ENCODE data around the gene EXD3. TPM values are rescaled to one million over a fixed set of nuclear protein-coding genes. Genes with fewer than 3 reads are reported as not detected.
A peak's percentile ranks its signal among the peaks of the same experiment; 100 is the strongest.

EXD3 gene
- total and polyA plus RNA-seq, 2 of the 13 experiments (the other 11 are each of a cell fraction or from before 2014, with no cell fraction given): 2.7 to 4.8 TPM

DNA sequence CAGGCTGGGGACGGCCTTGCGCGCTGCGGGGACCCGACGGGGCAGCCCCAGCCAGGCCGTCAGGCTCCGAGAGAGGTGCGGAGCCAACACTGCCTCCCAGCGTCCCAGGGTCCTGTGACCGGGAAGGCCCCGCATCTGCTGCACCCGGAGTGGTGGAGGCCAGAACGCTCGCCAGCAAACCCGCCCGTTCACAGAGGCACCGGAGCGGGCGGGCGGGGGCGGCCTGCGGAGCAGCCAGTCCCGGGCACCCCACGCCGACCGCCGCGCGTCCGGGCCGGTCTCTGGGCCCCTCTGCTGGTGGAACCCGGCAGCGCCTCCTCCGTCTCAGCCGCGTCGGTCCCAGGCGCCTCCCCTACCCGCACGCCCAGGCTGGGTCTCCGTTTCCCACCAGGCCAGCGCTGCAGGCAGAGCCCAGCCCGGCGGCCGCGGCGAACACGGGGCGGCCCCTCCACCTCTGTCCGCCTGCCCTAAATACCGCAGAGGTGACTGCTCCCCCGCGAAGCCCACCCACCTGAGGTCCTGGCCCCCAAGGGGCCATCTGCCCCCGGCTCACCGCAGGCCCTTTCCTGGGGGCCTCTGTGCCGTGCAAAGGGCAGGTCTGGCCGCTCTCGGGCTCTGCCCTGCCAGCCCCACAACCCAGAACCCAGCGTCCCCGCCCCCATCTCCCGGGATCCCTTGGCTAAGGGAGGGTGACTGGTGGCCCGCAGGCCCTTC lies 15.9 kb downstream of the EXD3 start (continued):
- TF ChIP-seq ZNF772 (CRISPR knock-in tag; IDR thresholded peaks at IDR 0.05) (peak; percentile 20; the same call in 1 of the 2 replicates), HIVEP1 (CRISPR knock-in tag; IDR thresholded peaks at IDR 0.05) (no peak), NR2C2 (CRISPR knock-in tag; IDR thresholded peaks at IDR 0.05; ENCODE audit: borderline replicate concordance) (peak; percentile 40; the same call in 1 of the 2 replicates), ZNF205 (CRISPR knock-in tag; IDR thresholded peaks at IDR 0.05) (0 out of 2 replicates have a peak, but pooled peaks have one; percentile 22), TMF1 (CRISPR knock-in tag; IDR thresholded peaks at IDR 0.05; ENCODE audit: low read depth) (peak; percentile 45; the same call in 1 of the 2 replicates), ASH2L (IDR thresholded peaks at IDR 0.05; ENCODE audit: insufficient read length, low read depth, low read length) (peak; percentile 21), KDM5B (CRISPR knock-in tag; IDR thresholded peaks at IDR 0.05; ENCODE audit: borderline replicate concordance) (peak; percentile 65), TCF12 (IDR thresholded peaks at IDR 0.05) (no peak), TCF12 (CRISPR knock-in tag; IDR thresholded peaks at IDR 0.05) (0 out of 2 replicates have a peak, but pooled peaks have one; percentile 66), YY1 (IDR thresholded peaks at IDR 0.05; ENCODE audit: insufficient read depth, insufficient replicate concordance, low read depth, low read length) (peak; percentile 30), ZNF3 (CRISPR knock-in tag; IDR thresholded peaks at IDR 0.05) (no peak), ZNF441 (CRISPR knock-in tag; IDR thresholded peaks at IDR 0.05; ENCODE audit: borderline replicate concordance) (no peak), AGO2 (optimal IDR thresholded peaks at IDR 0.05; ENCODE audit: low read depth, low read length) (peak; percentile 80), ATF7-NPFF (CRISPR knock-in tag; IDR thresholded peaks at IDR 0.05; ENCODE audit: low read depth) (peak; percentile 49; the same call in 1 of the 2 replicates), ZNF263 (CRISPR knock-in tag; IDR thresholded peaks at IDR 0.05) (no peak), ZNF598 (CRISPR knock-in tag; IDR thresholded peaks at IDR 0.05; ENCODE audit: borderline replicate concordance) (peak; percentile 59; the same call in 1 of the 2 replicates), POLR2G (IDR thresholded peaks at IDR 0.05; ENCODE audit: low read depth, low read length) (peak; percentile 44; the same call in 1 of the 2 replicates), RXRA (CRISPR knock-in tag; IDR thresholded peaks at IDR 0.05) (peak; percentile 39; the same call in 1 of the 2 replicates), ZNF777 (CRISPR knock-in tag; IDR thresholded peaks at IDR 0.05) (peak; percentile 98), SAP130 (CRISPR knock-in tag; IDR thresholded peaks at IDR 0.05; ENCODE audit: low read depth) (peak; percentile 28), HNRNPLL (IDR thresholded peaks at IDR 0.05; ENCODE audit: low read depth, low read length, poor library complexity, severe bottlenecking) (peak; percentile 41), MXI1 (IDR thresholded peaks at IDR 0.05; ENCODE audit: borderline replicate concordance, low read depth, low read length) (peak; percentile 31; the same call in 1 of the 3 replicates), KLF12 (CRISPR knock-in tag; IDR thresholded peaks at IDR 0.05; ENCODE audit: borderline replicate concordance) (peak; percentile 55; the same call in 1 of the 2 replicates), RBM39 (IDR thresholded peaks at IDR 0.05; ENCODE audit: low read depth, low read length, poor library complexity, severe bottlenecking) (peak; percentile 59), RAD21 (CRISPR knock-in tag; IDR thresholded peaks at IDR 0.05) (peak; percentile 97), ZNF547 (CRISPR knock-in tag; IDR thresholded peaks at IDR 0.05) (peak; percentile 23; the same call in 1 of the 2 replicates)
- TF ChIP-seq, protein P1, sequence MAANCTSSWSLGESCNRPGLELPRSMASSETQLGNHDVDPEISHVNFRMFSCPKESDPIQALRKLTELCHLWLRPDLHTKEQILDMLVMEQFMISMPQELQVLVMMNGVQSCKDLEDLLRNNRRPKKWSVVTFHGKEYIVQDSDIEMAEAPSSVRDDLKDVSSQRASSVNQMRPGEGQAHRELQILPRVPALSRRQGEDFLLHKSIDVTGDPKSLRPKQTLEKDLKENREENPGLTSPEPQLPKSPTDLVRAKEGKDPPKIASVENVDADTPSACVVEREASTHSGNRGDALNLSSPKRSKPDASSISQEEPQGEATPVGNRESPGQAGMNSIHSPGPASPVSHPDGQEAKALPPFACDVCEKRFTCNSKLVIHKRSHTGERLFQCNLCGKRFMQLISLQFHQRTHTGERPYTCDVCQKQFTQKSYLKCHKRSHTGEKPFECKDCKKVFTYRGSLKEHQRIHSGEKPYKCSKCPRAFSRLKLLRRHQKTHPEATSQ (CRISPR knock-in tag; IDR thresholded peaks at IDR 0.05; ENCODE audit: borderline replicate concordance): 0 out of 2 replicates have a peak, but pooled peaks have one; percentile 23
- TF ChIP-seq, protein P2, sequence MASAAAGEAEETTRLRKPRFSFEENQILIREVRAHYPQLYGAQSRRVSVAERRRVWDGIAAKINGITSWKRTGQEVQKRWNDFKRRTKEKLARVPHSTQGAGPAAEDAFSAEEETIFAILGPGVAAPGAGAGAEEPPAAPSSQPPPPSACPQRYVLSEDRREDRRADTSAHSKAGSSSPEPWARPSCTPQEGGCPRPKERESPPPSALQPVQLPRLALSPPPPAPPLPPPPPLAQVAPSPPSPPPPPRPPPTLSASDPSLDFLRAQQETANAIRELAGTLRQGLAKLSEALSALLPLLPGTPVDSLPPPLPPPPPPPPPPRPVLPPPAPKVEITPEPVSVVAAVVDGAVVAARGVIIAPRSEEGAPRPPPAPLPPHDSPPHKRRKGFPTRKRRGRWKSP (CRISPR knock-in tag; IDR thresholded peaks at IDR 0.05): peak; percentile 40; the same call in 1 of the 2 replicates
